Spinal cord (tissue), 10 donors: ENCODE results near the gene RHOXF2B. TPM values are rescaled to one million over a fixed set of nuclear protein-coding genes. Genes with fewer than 3 reads are reported as not detected.
"Not testable (repeated sequence)": the region's sequence is repeated elsewhere in the genome, so short reads cannot be mapped to it uniquely, and the experiment has no call there.

Experiments used
- DNase-seq, 6 donors: peaks; one replicate each; pipeline versions ENCODE4 v3.0.0 to v3.0.0-alpha.2; 2013 to 2015; ENCODE audit warnings: low spot score in 6 of 6, low read depth in 4 of 6
- H3K27ac ChIP-seq: one replicate; pipeline ENCODE4 v1.5.1; 2013; ENCODE audit warnings: low read depth, low read length, control low read depth
- H3K27me3 ChIP-seq: one replicate; pipeline ENCODE4 v1.6.1; 2013; ENCODE audit warnings: low read length; ENCODE audit not compliant: control insufficient read depth, insufficient read depth
- H3K36me3 ChIP-seq: one replicate; pipeline ENCODE4 v1.6.1; 2013; ENCODE audit warnings: low read length; ENCODE audit not compliant: control insufficient read depth, insufficient read depth
- H3K4me1 ChIP-seq: one replicate; pipeline ENCODE4 v1.6.1; 2013; ENCODE audit warnings: low read length; ENCODE audit not compliant: control insufficient read depth, insufficient read depth
- H3K4me3 ChIP-seq: one replicate; pipeline ENCODE4 v1.5.1; 2013; ENCODE audit warnings: low read depth, low read length, control low read depth
- H3K9me3 ChIP-seq: one replicate; pipeline ENCODE4 v1.6.1; 2013; ENCODE audit warnings: low read length; ENCODE audit not compliant: control insufficient read depth, insufficient read depth
- WGBS: methylation state at CpG from one replicate; pipeline ENCODE4 v1.1.5; 2013; ENCODE audit warnings: missing lambda C conversion rate; ENCODE audit not compliant: insufficient coverage; 5-methylcytosine and 5-hydroxymethylcytosine counted together
- long read RNA-seq, 4 donors: transcript quantifications; one replicate each; lab custom pipeline, GENCODE V29; 2026
- polyA plus RNA-seq, 2 donors: library from polyadenylated mRNA; unstranded; fragments of 120-200 nt; gene quantifications; one replicate each; pipeline ENCODE4 v1.2.1, GENCODE V29; 2013; ENCODE audit not compliant: insufficient read length in 2 of 2
- total RNA-seq, 2 donors: library from RNA; depleted of rRNA in 1 of 2; stranded (reverse); fragments of 120-200 nt in 1 of 2; fragments of >200 nt in 1 of 2; gene quantifications; one replicate each; pipeline versions ENCODE4 v1.2.3 to v1.2.4, GENCODE V29; 2013 to 2014
- donor health status: healthy.

Gene RHOXF2B
- total RNA-seq (not detected), polyA plus RNA-seq (under 1 TPM; 0.14 to 0.18 TPM)
- long read RNA-seq, donor 1: 0 reads
- long read RNA-seq, donor 2: 0 reads
- long read RNA-seq, donor 3: 0 reads
- long read RNA-seq, donor 4: 0 reads

- H3K4me3 ChIP-seq, H3K27ac ChIP-seq, H3K4me1 ChIP-seq, H3K27me3 ChIP-seq, H3K36me3 ChIP-seq, H3K9me3 ChIP-seq, DNase-seq: not testable (repeated sequence)
- no CpG with 5 or more reads among the region's 15 CpGs for WGBS
Measured at GRCh38 chrX:120077590-120077989, at the start of gene RHOXF2B. Gene RHOXF2B, minus strand, starts transcription at chrX:120077690. Its CDS starts 138 bp downstream, at chrX:120077552.

GRCh38 chrX:120125444-120125843, 48.0 kb upstream of the RHOXF2B start:
- Histone ChIP-seq H3K27ac (no peak overlapping the region), H3K4me1 (no peaks in the 10 kb centered on the region), H3K4me3 (no peak overlapping the region), H3K27me3 (no peaks in the 10 kb centered on the region), H3K9me3 (no peaks in the 10 kb centered on the region), H3K36me3 (no peaks in the 10 kb centered on the region)
- no peak for DNase-seq
- WGBS: 79% methylated on average over 3 of the region's 3 CpGs

GRCh38 chrX:120120223-120120622, 42.7 kb upstream of the RHOXF2B start:
- H3K27me3 ChIP-seq: no peaks in the 10 kb centered on the region
- H3K36me3 ChIP-seq: peaks cover 5% of the 10 kb centered on the region
- WGBS: 83% methylated on average over 12 of the region's 12 CpGs
- DNase-seq: no peak
- H3K4me3 ChIP-seq: no peak overlapping the region
- H3K4me1 ChIP-seq: no peaks in the 10 kb centered on the region
- no peak overlapping the region for H3K27ac ChIP-seq
- H3K9me3 ChIP-seq: no peaks in the 10 kb centered on the region

- H3K27me3 ChIP-seq: no peaks in the 10 kb centered on the region
- H3K4me3 ChIP-seq: no peak within 1 kb of the TSS
- DNase-seq: no peak
- no peak within 1 kb of the TSS for H3K27ac ChIP-seq
- H3K9me3 ChIP-seq: no peaks in the 10 kb centered on the region
- no peaks in the 10 kb centered on the region for H3K4me1 ChIP-seq
- peaks cover 5% of the 10 kb centered on the region for H3K36me3 ChIP-seq
- WGBS: 82% methylated on average over 35 of the region's 35 CpGs
Measured at GRCh38 chrX:120115438-120115963, 38.0 kb upstream of the RHOXF2B start, which contains the start of gene RHOXF1. Gene RHOXF1, minus strand, starts transcription at chrX:120115913. Its CDS starts 51 bp downstream, at chrX:120115862.

- H3K4me1 ChIP-seq: no peaks in the 10 kb centered on the region
- H3K4me3 ChIP-seq: no peak overlapping the region
- no peak for DNase-seq
- no peaks in the 10 kb centered on the region for H3K9me3 ChIP-seq
- no peak overlapping the region for H3K27ac ChIP-seq
- no peaks in the 10 kb centered on the region for H3K27me3 ChIP-seq
- H3K36me3 ChIP-seq: peaks cover 5% of the 10 kb centered on the region
Measured at GRCh38 chrX:120111611-120112010, 34.1 kb upstream of the RHOXF2B start.

GRCh38 chrX:120109378-120109777, 31.9 kb upstream of the RHOXF2B start:
- WGBS: no CpG with 5 or more reads among the region's 1 CpG
- Histone ChIP-seq H3K36me3 (no peaks in the 10 kb centered on the region), H3K27me3 (no peaks in the 10 kb centered on the region), H3K4me1 (no peaks in the 10 kb centered on the region), H3K4me3 (no peak overlapping the region), H3K9me3 (no peaks in the 10 kb centered on the region), H3K27ac (no peak overlapping the region)
- no peak for DNase-seq

GRCh38 chrX:120104707-120105106, 27.2 kb upstream of the RHOXF2B start:
- not testable (repeated sequence) for H3K4me3 ChIP-seq, H3K27me3 ChIP-seq, H3K9me3 ChIP-seq, H3K36me3 ChIP-seq, H3K4me1 ChIP-seq, H3K27ac ChIP-seq, DNase-seq
- 88% methylated on average over 1 of the region's 2 CpGs for WGBS

- not testable (repeated sequence) for H3K36me3 ChIP-seq, H3K4me3 ChIP-seq, DNase-seq, H3K27me3 ChIP-seq, H3K4me1 ChIP-seq, H3K27ac ChIP-seq, H3K9me3 ChIP-seq
- WGBS: 73% methylated on average over 1 of the region's 2 CpGs
Measured at GRCh38 chrX:120101057-120101456, 23.6 kb upstream of the RHOXF2B start.

- Histone ChIP-seq H3K36me3 (no peaks in the 10 kb centered on the region), H3K4me1 (no peaks in the 10 kb centered on the region)
Measured at GRCh38 chrX:120090208-120090607, 12.7 kb upstream of the RHOXF2B start.

GRCh38 chrX:120087289-120088017, 10.0 kb upstream of the RHOXF2B start:
- no peaks in the 10 kb centered on the region for H3K4me1 ChIP-seq
- no peak overlapping the region for H3K27ac ChIP-seq
- no peak overlapping the region for H3K4me3 ChIP-seq
- H3K36me3 ChIP-seq: no peaks in the 10 kb centered on the region
- WGBS: 75% methylated on average over 10 of the region's 10 CpGs
- H3K9me3 ChIP-seq: no peaks in the 10 kb centered on the region
- DNase-seq: no peak
- H3K27me3 ChIP-seq: no peaks in the 10 kb centered on the region

More at GRCh38 chrX:120090208-120090607, 12.7 kb upstream of the RHOXF2B start:
- H3K27ac ChIP-seq: no peak overlapping the region
- no peaks in the 10 kb centered on the region for H3K9me3 ChIP-seq
- H3K27me3 ChIP-seq: no peaks in the 10 kb centered on the region
- no peak overlapping the region for H3K4me3 ChIP-seq
- no CpG with 5 or more reads among the region's 2 CpGs for WGBS
- no peak for DNase-seq
